Mesendoderm (in vitro differentiated cells): ENCODE data around the gene RASSF3.

ENCODE experiments used
- DNase-seq: peaks from one replicate; pipeline ENCODE4 v3.0.0; 2013
- H2AK5ac ChIP-seq: 2 replicates; pipeline ENCODE4 v1.6.1; 2013; ENCODE audit warnings: low read length, inconsistent platforms
- H2BK120ac ChIP-seq: 2 replicates; pipeline ENCODE4 v1.6.1; 2013; ENCODE audit warnings: low read depth, mild to moderate bottlenecking, low read length, moderate library complexity, mixed read lengths
- H2BK15ac ChIP-seq: replicated peaks from 2 replicates; pipeline ENCODE4 v1.6.1; 2013; ENCODE audit warnings: low read depth, mild to moderate bottlenecking, moderate library complexity
- H2BK5ac ChIP-seq: 2 replicates; pipeline ENCODE4 v1.6.1; 2013; ENCODE audit warnings: low read length, inconsistent platforms
- H3K18ac ChIP-seq: 2 replicates; pipeline ENCODE4 v1.6.1; 2013; ENCODE audit warnings: mild to moderate bottlenecking, low read length, mixed read lengths
- H3K23ac ChIP-seq: one replicate; pipeline ENCODE4 v1.6.1; 2013; ENCODE audit warnings: low read length
- H3K27ac ChIP-seq: 2 replicates; pipeline ENCODE4 v1.5.1; 2013; ENCODE audit warnings: low read depth, mild to moderate bottlenecking, inconsistent platforms, low read length, moderate library complexity
- H3K27me3 ChIP-seq: 2 replicates; pipeline ENCODE4 v1.6.1; 2013; ENCODE audit warnings: low read length, control low read depth, mild to moderate bottlenecking, inconsistent platforms; ENCODE audit not compliant: insufficient read depth, poor library complexity
- H3K36me3 ChIP-seq: 2 replicates; pipeline ENCODE4 v1.6.1; 2013; ENCODE audit warnings: low read length, inconsistent platforms; ENCODE audit not compliant: control insufficient read depth, insufficient read depth
- H3K4ac ChIP-seq: one replicate; pipeline ENCODE4 v1.6.1; 2013; ENCODE audit warnings: low read depth, mild to moderate bottlenecking, low read length, moderate library complexity
- H3K4me1 ChIP-seq: 2 replicates; pipeline ENCODE4 v1.6.1; 2013; ENCODE audit warnings: low read depth, low read length, inconsistent platforms; ENCODE audit not compliant: control insufficient read depth
- H3K4me2 ChIP-seq: 2 replicates; pipeline ENCODE4 v1.6.1; 2013; ENCODE audit warnings: low read length
- H3K4me3 ChIP-seq: 2 replicates; pipeline ENCODE4 v1.5.1; 2013; ENCODE audit warnings: mild to moderate bottlenecking, low read length
- H3K56ac ChIP-seq: one replicate; pipeline ENCODE4 v1.6.1; 2013; ENCODE audit warnings: low read length
- H3K79me1 ChIP-seq: 2 replicates; pipeline ENCODE4 v1.6.1; 2013; ENCODE audit warnings: low read length, inconsistent platforms
- H3K79me2 ChIP-seq: 2 replicates; pipeline ENCODE4 v1.6.1; 2013; ENCODE audit warnings: mild to moderate bottlenecking, low read length; ENCODE audit not compliant: control insufficient read depth, insufficient read depth
- H3K9ac ChIP-seq: 2 replicates; pipeline ENCODE4 v1.6.1; 2013; ENCODE audit warnings: low read length, inconsistent platforms
- H4K5ac ChIP-seq: one replicate; pipeline ENCODE4 v1.6.1; 2013; ENCODE audit warnings: low read length
- H4K8ac ChIP-seq: one replicate; pipeline ENCODE4 v1.6.1; 2013; ENCODE audit warnings: low read depth, mild to moderate bottlenecking, control low read depth, low read length, moderate library complexity
- WGBS: extraction: QIAGEN DNeasy Blood & Tissue Kit; methylation state at CpG from one replicate; pipeline ENCODE4 v1.1.7; 2013; ENCODE audit warnings: low lambda C conversion rate, missing lambda C conversion rate; ENCODE audit not compliant: insufficient coverage; ENCODE audit errors: extremely low coverage; 5-methylcytosine and 5-hydroxymethylcytosine counted together

RASSF3 gene

GRCh38 chr12:64720884-64721283, 110.6 kb downstream of the RASSF3 start:
- peaks cover 4% of the 10 kb centered on the region for H3K36me3 ChIP-seq
- no CpG with 5 or more reads among the region's 1 CpG for WGBS
- no peak overlapping the region for H2BK15ac ChIP-seq

GRCh38 chr12:64722835-64723234, 112.5 kb downstream of the RASSF3 start:
- Histone ChIP-seq H2BK15ac (no peak overlapping the region), H4K8ac (no peak overlapping the region), H2AK5ac (no peak overlapping the region), H3K36me3 (peaks cover 4% of the 10 kb centered on the region), H3K27ac (no peak overlapping the region), H3K4me3 (no peak overlapping the region), H3K9ac (no peak overlapping the region), H3K4ac (no peak overlapping the region), H3K4me2 (no peak overlapping the region), H4K5ac (no peak overlapping the region), H2BK120ac (no peak overlapping the region), H2BK5ac (no peak overlapping the region), H3K4me1 (no peaks in the 10 kb centered on the region), H3K27me3 (no peaks in the 10 kb centered on the region), H3K23ac (no peak overlapping the region), H3K79me2 (no peaks in the 10 kb centered on the region), H3K79me1 (no peaks in the 10 kb centered on the region), H3K18ac (no peak overlapping the region), H3K56ac (no peak overlapping the region)
- no CpG with 5 or more reads among the region's 4 CpGs for WGBS
- DNase-seq: no peak

More at GRCh38 chr12:64720884-64721283, 110.6 kb downstream of the RASSF3 start:
- Histone ChIP-seq H4K8ac (no peak overlapping the region), H2AK5ac (no peak overlapping the region), H3K4me3 (no peak overlapping the region), H3K27ac (no peak overlapping the region), H3K79me1 (no peaks in the 10 kb centered on the region), H3K23ac (no peak overlapping the region), H4K5ac (no peak overlapping the region), H3K18ac (no peak overlapping the region), H2BK120ac (no peak overlapping the region), H3K9ac (no peak overlapping the region), H2BK5ac (no peak overlapping the region), H3K79me2 (no peaks in the 10 kb centered on the region), H3K4me2 (no peak overlapping the region), H3K56ac (no peak overlapping the region), H3K4ac (no peak overlapping the region), H3K4me1 (no peaks in the 10 kb centered on the region), H3K27me3 (no peaks in the 10 kb centered on the region)
- DNase-seq: no peak

GRCh38 chr12:64723630-64724029, 113.3 kb downstream of the RASSF3 start:
- Histone ChIP-seq H2AK5ac (no peak overlapping the region), H3K4ac (no peak overlapping the region), H2BK15ac (no peak overlapping the region), H3K79me2 (no peaks in the 10 kb centered on the region), H3K18ac (no peak overlapping the region), H3K4me2 (no peak overlapping the region), H3K36me3 (peaks cover 4% of the 10 kb centered on the region), H3K27ac (no peak overlapping the region), H3K4me1 (no peaks in the 10 kb centered on the region), H3K9ac (no peak overlapping the region), H2BK120ac (no peak overlapping the region), H3K56ac (no peak overlapping the region), H4K8ac (no peak overlapping the region), H4K5ac (no peak overlapping the region), H3K79me1 (no peaks in the 10 kb centered on the region), H3K23ac (no peak overlapping the region), H3K4me3 (no peak overlapping the region), H3K27me3 (no peaks in the 10 kb centered on the region), H2BK5ac (no peak overlapping the region)
- no peak for DNase-seq
- WGBS: no CpG with 5 or more reads among the region's 2 CpGs

GRCh38 chr12:64724201-64724745, 114.0 kb downstream of the RASSF3 start:
- H3K79me1 ChIP-seq: no peaks in the 10 kb centered on the region
- H3K18ac ChIP-seq: no peak overlapping the region
- H3K27ac ChIP-seq: no peak overlapping the region
- H2BK120ac ChIP-seq: no peak overlapping the region
- H4K5ac ChIP-seq: no peak overlapping the region
- H3K9ac ChIP-seq: no peak overlapping the region
- no CpG with 5 or more reads among the region's 11 CpGs for WGBS
- H3K56ac ChIP-seq: no peak overlapping the region
- H2BK15ac ChIP-seq: no peak overlapping the region
- no peak overlapping the region for H2AK5ac ChIP-seq
- H3K4me3 ChIP-seq: no peak overlapping the region
- H3K36me3 ChIP-seq: peaks cover 4% of the 10 kb centered on the region
- H3K79me2 ChIP-seq: no peaks in the 10 kb centered on the region
- H3K4ac ChIP-seq: no peak overlapping the region
- no peak overlapping the region for H3K4me2 ChIP-seq
- no peak for DNase-seq
- H2BK5ac ChIP-seq: no peak overlapping the region
- no peaks in the 10 kb centered on the region for H3K4me1 ChIP-seq
- H3K27me3 ChIP-seq: no peaks in the 10 kb centered on the region
- H4K8ac ChIP-seq: no peak overlapping the region
- H3K23ac ChIP-seq: no peak overlapping the region

- Histone ChIP-seq H3K18ac (no peak overlapping the region), H2BK120ac (no peak overlapping the region), H3K79me2 (no peaks in the 10 kb centered on the region), H4K5ac (no peak overlapping the region), H3K4ac (no peak overlapping the region), H2BK15ac (peak overlapping the region; percentile 19), H2BK5ac (no peak overlapping the region), H3K27me3 (no peaks in the 10 kb centered on the region), H2AK5ac (no peak overlapping the region), H3K36me3 (no peaks in the 10 kb centered on the region), H3K79me1 (no peaks in the 10 kb centered on the region), H3K4me1 (peaks cover 7% of the 10 kb centered on the region), H3K4me3 (no peak overlapping the region), H3K4me2 (no peak overlapping the region), H4K8ac (no peak overlapping the region), H3K27ac (no peak overlapping the region), H3K23ac (no peak overlapping the region), H3K9ac (no peak overlapping the region), H3K56ac (no peak overlapping the region)
- no peak for DNase-seq
- no CpG with 5 or more reads among the region's 2 CpGs for WGBS
Observed at GRCh38 chr12:64729909-64730587, 119.8 kb downstream of the RASSF3 start.

GRCh38 chr12:64730588-64730969, 120.3 kb downstream of the RASSF3 start:
- Histone ChIP-seq H2AK5ac (no peak overlapping the region), H3K9ac (no peak overlapping the region), H3K56ac (no peak overlapping the region), H3K23ac (no peak overlapping the region), H3K36me3 (no peaks in the 10 kb centered on the region), H3K4me3 (no peak overlapping the region), H3K18ac (no peak overlapping the region), H3K4me2 (no peak overlapping the region), H3K79me2 (no peaks in the 10 kb centered on the region), H3K4me1 (peaks cover 7% of the 10 kb centered on the region), H2BK5ac (no peak overlapping the region), H2BK15ac (peak overlapping the region; percentile 23), H3K4ac (no peak overlapping the region), H3K79me1 (no peaks in the 10 kb centered on the region), H3K27ac (no peak overlapping the region), H4K8ac (no peak overlapping the region), H2BK120ac (no peak overlapping the region), H4K5ac (no peak overlapping the region), H3K27me3 (no peaks in the 10 kb centered on the region)
- WGBS: no CpG with 5 or more reads among the region's 2 CpGs
- DNase-seq: peak; percentile 94
